Endothelial cell of umbilical vein (primary cell): Measurements from ENCODE around the gene APC2. TPM values are rescaled to one million over a fixed set of nuclear protein-coding genes. Genes with fewer than 3 reads are reported as not detected.

ENCODE experiments used
- BruUV-seq: library from RNA; stranded (reverse); fragments of 400-500 nt; replicated peaks from 2 replicates; lab custom pipeline; 2021; lab: Mats Ljungman, UMichigan
- CTCF ChIA-PET: fragments of 300-600, 350-600 bp; sonication (Branson Sonifier 250); formaldehyde crosslinking; loops from one replicate; lab custom pipeline; 2021; ENCODE audit warnings: antibody characterized with exemption, inconsistent platforms; lab: Charles Lee
- POLR2A ChIA-PET: fragments of 300-600, 350-600 bp; sonication (Branson Sonifier 250); formaldehyde crosslinking; loops from one replicate; lab custom pipeline; 2021; ENCODE audit warnings: antibody characterized with exemption, inconsistent platforms; lab: Charles Lee
- DNase-seq: peaks from one replicate; pipeline ENCODE4 v3.0.0-alpha.2; 2011; ENCODE audit warnings: low read depth, low spot score
- FAIRE-seq: peaks from 2 replicates; lab custom pipeline; 2011; peaks lifted over from hg19 to GRCh38; lab: Jason Lieb, UNC
- H2AFZ ChIP-seq: 2 replicates; pipeline ENCODE4 v1.6.0; 2012; ENCODE audit warnings: low read depth, low read length, control low read depth, inconsistent platforms
- H3K27ac ChIP-seq: 2 replicates; pipeline ENCODE4 v1.5.1; 2011; ENCODE audit warnings: low read depth, mild to moderate bottlenecking, control low read depth, low read length, moderate library complexity; ENCODE audit not compliant: insufficient read depth
- H3K27me3 ChIP-seq, 2 experiments: 2 replicates each; pipeline versions ENCODE4 v1.6.0 to v1.6.1; 2011; ENCODE audit warnings: low read length in 2 of 2, mixed read lengths in 1 of 2; ENCODE audit not compliant: control insufficient read depth in 2 of 2, insufficient read depth in 2 of 2
- H3K36me3 ChIP-seq, 2 experiments: 2 replicates in 1 of 2; 3 replicates in 1 of 2; pipeline ENCODE4 v1.5.1; 2011; ENCODE audit warnings: low read length in 2 of 2, mild to moderate bottlenecking in 1 of 2, moderate library complexity in 1 of 2; ENCODE audit not compliant: control insufficient read depth in 2 of 2, insufficient read depth in 2 of 2; ENCODE audit errors: extremely low read depth in 1 of 2
- H3K4me1 ChIP-seq: 3 replicates; pipeline ENCODE4 v1.5.1; 2011; ENCODE audit warnings: mild to moderate bottlenecking, low read length; ENCODE audit not compliant: control insufficient read depth, insufficient read depth; ENCODE audit errors: extremely low read depth
- H3K4me2 ChIP-seq: 2 replicates; pipeline ENCODE4 v1.6.1; 2011; ENCODE audit warnings: low read length, control low read depth, mixed read lengths; ENCODE audit not compliant: insufficient read depth
- H3K4me3 ChIP-seq, 3 experiments: fragments of 200-600 bp in 1 of 3; sonication (generic), shearing (Covaris generic) in 1 of 3; replicated peaks in 1 of 3; 2 replicates each; pipeline ENCODE4 v1.5.1; 2011 to 2016; ENCODE audit warnings: control low read depth in 3 of 3, low read length in 3 of 3, mild to moderate bottlenecking in 2 of 3, inconsistent platforms in 1 of 3, low read depth in 1 of 3, moderate library complexity in 1 of 3; ENCODE audit not compliant: insufficient read depth in 1 of 3
- H3K79me2 ChIP-seq: 2 replicates; pipeline ENCODE4 v1.6.0; 2012; ENCODE audit warnings: low read length, inconsistent platforms; ENCODE audit not compliant: control insufficient read depth, insufficient read depth
- H3K9ac ChIP-seq: replicated peaks from 2 replicates; pipeline ENCODE3; 2011; ENCODE audit warnings: low read length, control low read depth; ENCODE audit not compliant: insufficient read depth; ENCODE audit errors: extremely low read depth
- H3K9me1 ChIP-seq: replicated peaks from 3 replicates; pipeline ENCODE4 v1.6.0; 2011; ENCODE audit warnings: mild to moderate bottlenecking, low read length; ENCODE audit not compliant: control insufficient read depth, insufficient read depth; ENCODE audit errors: extremely low read depth
- H3K9me3 ChIP-seq: replicated peaks from 2 replicates; pipeline ENCODE4 v1.5.1; 2012; ENCODE audit warnings: low read length, inconsistent platforms; ENCODE audit not compliant: control insufficient read depth, insufficient read depth
- H4K20me1 ChIP-seq: replicated peaks from 2 replicates; pipeline ENCODE3; 2011; ENCODE audit warnings: mild to moderate bottlenecking, low read length; ENCODE audit not compliant: control insufficient read depth, insufficient read depth; ENCODE audit errors: extremely low read depth
- CTCF ChIP-seq, 2 donors: IDR thresholded peaks; 1 replicate in 1 of 2; 2 replicates in 1 of 2; pipeline ENCODE4 v1.5.1; 2011; ENCODE audit warnings: low read length in 2 of 2, mild to moderate bottlenecking in 2 of 2, moderate library complexity in 2 of 2, control low read depth in 1 of 2, inconsistent platforms in 1 of 2, low read depth in 1 of 2; ENCODE audit not compliant: insufficient read depth in 1 of 2; ENCODE audit errors: extremely low read depth in 1 of 2
- EZH2 ChIP-seq: IDR thresholded peaks from 2 replicates; pipeline ENCODE4 v1.6.1; 2012; ENCODE audit warnings: borderline replicate concordance, low read depth, mild to moderate bottlenecking, moderate library complexity, low read length, inconsistent platforms; ENCODE audit not compliant: severe bottlenecking
- FOS ChIP-seq: IDR thresholded peaks from 2 replicates; pipeline ENCODE4 v1.6.1; 2011; ENCODE audit warnings: mild to moderate bottlenecking, low read length, moderate library complexity, borderline replicate concordance; ENCODE audit not compliant: insufficient read depth
- GATA2 ChIP-seq: IDR thresholded peaks from 2 replicates; pipeline ENCODE4 v1.7.0; 2011; ENCODE audit warnings: low read depth, mild to moderate bottlenecking, moderate library complexity, mixed read lengths, low read length; ENCODE audit not compliant: insufficient read length, insufficient read depth
- JUN ChIP-seq: IDR thresholded peaks from 2 replicates; pipeline ENCODE4 v1.6.1; 2011; ENCODE audit warnings: borderline replicate concordance, low read depth; ENCODE audit not compliant: insufficient read length, insufficient read depth
- MAX ChIP-seq: IDR thresholded peaks from 2 replicates; pipeline ENCODE4 v1.6.1; 2011; ENCODE audit not compliant: insufficient read depth, insufficient read length
- MYC ChIP-seq: IDR thresholded peaks from one replicate; pipeline ENCODE4 v1.6.1; 2011; ENCODE audit warnings: mild to moderate bottlenecking, low read depth, low read length
- POLR2A ChIP-seq: IDR thresholded peaks from 2 replicates; pipeline ENCODE4 v1.6.1; 2012; ENCODE audit warnings: low read depth, mild to moderate bottlenecking, control low read depth, low read length
- POLR2AphosphoS5 ChIP-seq: IDR thresholded peaks from 2 replicates; pipeline ENCODE4 v1.6.1; 2012; ENCODE audit warnings: low read depth, mild to moderate bottlenecking, control low read depth, low read length, moderate library complexity; ENCODE audit not compliant: insufficient read depth
- dilution Hi-C: fragments of 300-500 bp; cut with MboI; formaldehyde crosslinking; loops from one replicate; pipeline ENCODE4 v1.15.0; 2019; ENCODE audit warnings: low sequenced_read_pairs; ENCODE audit not compliant: extremely low pct_ligation_motif_present
- intact Hi-C: fragments of 100-400 bp; cut with micrococcal nuclease; formaldehyde crosslinking; loops from one replicate; pipeline ENCODE4 v1.10.0; 2022
- polyA plus RNA-seq, 4 experiments: library from polyadenylated mRNA; depleted of rRNA in 3 of 4; stranded (reverse) in 3 of 4; unstranded in 1 of 4; fragments of >200 nt; gene quantifications; 2 replicates each; pipeline versions ENCODE4 v1.2.1 to v1.2.3, GENCODE V29; 2011 to 2012; ENCODE audit warnings: missing spikeins in 1 of 4
- total RNA-seq: library from RNA; stranded (reverse); gene quantifications from 2 replicates; pipeline ENCODE4 v1.2.3, GENCODE V29; 2021

APC2 gene
- total and polyA plus RNA-seq, 2 donors (not counting 3 experiments of a cell fraction or from before 2014, with no cell fraction given), result 0.01 to 0.04 TPM

GRCh38 chr19:1522061-1522460 lies 72.1 kb downstream of the APC2 start:
- no peak overlapping the region for H3K27ac ChIP-seq
- H3K9me3 ChIP-seq, result no peaks in the 10 kb centered on the region
- H3K4me2 ChIP-seq, result no peak overlapping the region
- ChIA-PET POLR2A (no interaction called here), CTCF (interaction anchor here (0.8 to 1.4 kb wide), 2 partner anchors 19 to 24 kb away, joined by 3 to 4 read pairs; no protein-coding TSS in a partner anchor)
- intact Hi-C loops (no loop called here), dilution Hi-C loops (no loop called here)
- TF ChIP-seq CTCF (IDR thresholded peaks at IDR 0.05; ENCODE audit: extremely low read depth in 1 of 2, insufficient read depth in 1 of 2, low read depth in 1 of 2, low read length in 2 of 2) (no peak), JUN (no peak), MYC (no peak), FOS (no peak), GATA2 (no peak), POLR2A (no peak), MAX (no peak), EZH2 (no peak), POLR2AphosphoS5 (no peak)
- no peaks in the 10 kb centered on the region for H3K9me1 ChIP-seq
- DNase-seq (no peak), FAIRE-seq (no peak)
- H3K27me3 ChIP-seq, result peaks cover 9 to 12% of the 10 kb centered on the region in 2 experiments
- H4K20me1 ChIP-seq, result no peaks in the 10 kb centered on the region
- H3K4me3 ChIP-seq, result no peak overlapping the region
- H3K4me1 ChIP-seq, result no peaks in the 10 kb centered on the region
- H3K36me3 ChIP-seq, result no peaks in the 10 kb centered on the region
- no TSS peak for BruUV-seq
- H2AFZ ChIP-seq, result no peak overlapping the region
- H3K9ac ChIP-seq, result no peak overlapping the region
- no peaks in the 10 kb centered on the region for H3K79me2 ChIP-seq
